MM.1S (cell line): ENCODE results near the gene PRKG2.

Source experiments
- CTCF ChIP-seq: fragments of 300-600 bp; sonication (generic); IDR thresholded peaks from 2 replicates; pipeline ENCODE4 v1.5.1; 2016; ENCODE audit warnings: antibody characterized with exemption, low read length, mixed read lengths
- EZH2 ChIP-seq: fragments of 300-600 bp; sonication (generic); optimal IDR thresholded peaks from 2 replicates; pipeline ENCODE3; 2017; ENCODE audit warnings: low read depth, mild to moderate bottlenecking, antibody characterized with exemption, low read length, mixed read lengths
- EZH2phosphoT487 ChIP-seq: fragments of 300-600 bp; sonication (generic); IDR thresholded peaks from 2 replicates; pipeline ENCODE4 v1.6.1; 2018; ENCODE audit warnings: antibody characterized with exemption, low read length

GRCh38 chr4:81260443-81261101, 45.5 kb upstream of the PRKG2 start:
- TF ChIP-seq CTCF (peak; percentile 32), EZH2 (no peak), EZH2phosphoT487 (no peak)
